Activated CD8-positive, alpha-beta memory T cell treated with anti-CD3 and anti-CD28 coated beads for 36 hours (primary cell): ENCODE measurements around the gene KLHL42. TPM values are rescaled to one million over a fixed set of nuclear protein-coding genes. Genes with fewer than 3 reads are reported as not detected.

Source experiments
- CTCF ChIA-PET: fragments of 350-600 bp; sonication (Branson Sonifier 250); formaldehyde crosslinking; loops from one replicate; lab custom pipeline; 2021; ENCODE audit warnings: antibody characterized with exemption; lab: Charles Lee
- POLR2A ChIA-PET: fragments of 350-600 bp; sonication (Branson Sonifier 250); formaldehyde crosslinking; loops from one replicate; lab custom pipeline; 2021; ENCODE audit warnings: antibody characterized with exemption; lab: Charles Lee
- total RNA-seq, 2 experiments: library from RNA; stranded (reverse); gene quantifications; one replicate each; pipeline ENCODE4 v1.2.3, GENCODE V29; 2021

KLHL42 gene
- total RNA-seq, 2 experiments from 2014 or later = 15.0 to 15.2 TPM

DNA sequence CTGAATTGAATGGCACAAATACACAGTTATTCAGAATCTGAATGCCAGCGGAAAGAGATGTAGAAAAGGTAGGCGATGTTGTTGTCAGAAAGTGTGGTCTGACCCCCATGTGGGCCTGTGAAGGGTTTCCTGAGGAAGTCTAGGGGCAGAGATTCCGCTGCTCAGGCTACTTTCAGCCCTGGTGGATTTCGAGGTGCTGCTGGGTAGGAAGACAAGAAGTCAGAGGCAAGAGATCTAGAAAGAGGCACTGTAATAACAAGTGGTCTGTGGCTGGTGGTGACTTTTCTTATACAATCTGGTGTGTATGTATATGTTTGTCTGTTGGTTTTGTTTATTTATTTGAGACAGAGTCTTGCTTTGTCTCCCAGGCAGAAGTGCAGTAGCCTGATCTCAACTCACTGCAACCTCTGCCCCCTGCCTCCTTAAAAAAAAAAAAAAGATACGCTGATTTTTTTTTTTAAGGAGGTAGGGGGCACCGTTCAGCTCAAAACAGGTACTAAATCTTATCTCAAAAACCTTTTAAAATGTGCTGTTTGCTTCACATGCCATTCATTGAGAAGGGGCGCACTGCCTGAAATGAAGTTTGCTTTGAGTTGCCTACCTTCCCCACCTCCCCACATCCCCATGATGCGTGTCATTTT is 27.1 kb downstream of the KLHL42 start:
- CTCF ChIA-PET = no interaction called here
- POLR2A ChIA-PET = no interaction called here

DNA sequence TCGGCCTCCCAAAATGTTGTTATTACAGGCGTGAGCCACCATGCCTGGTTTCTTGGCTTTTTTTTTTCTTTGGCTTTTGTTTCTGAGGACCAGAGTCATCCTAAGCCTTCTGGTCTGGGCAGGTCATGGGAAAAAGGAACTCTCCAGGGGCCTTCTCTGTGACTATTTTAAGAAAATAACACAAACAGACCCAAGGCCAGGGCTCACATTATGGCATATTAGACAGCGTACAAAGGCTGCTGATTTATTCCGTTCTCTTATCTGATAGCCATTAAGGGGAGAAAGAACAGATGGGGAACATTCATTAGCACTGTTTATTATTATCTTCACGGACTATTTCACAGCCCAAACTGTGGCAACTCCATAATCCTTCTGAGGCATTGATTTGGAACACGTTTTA is 28.8 kb downstream of the KLHL42 start:
- ChIA-PET CTCF (interaction anchor here (1.4 kb wide), 1 partner anchor 13 kb away, joined by 7 read pairs; no protein-coding TSS in a partner anchor), POLR2A (no interaction called here)

DNA sequence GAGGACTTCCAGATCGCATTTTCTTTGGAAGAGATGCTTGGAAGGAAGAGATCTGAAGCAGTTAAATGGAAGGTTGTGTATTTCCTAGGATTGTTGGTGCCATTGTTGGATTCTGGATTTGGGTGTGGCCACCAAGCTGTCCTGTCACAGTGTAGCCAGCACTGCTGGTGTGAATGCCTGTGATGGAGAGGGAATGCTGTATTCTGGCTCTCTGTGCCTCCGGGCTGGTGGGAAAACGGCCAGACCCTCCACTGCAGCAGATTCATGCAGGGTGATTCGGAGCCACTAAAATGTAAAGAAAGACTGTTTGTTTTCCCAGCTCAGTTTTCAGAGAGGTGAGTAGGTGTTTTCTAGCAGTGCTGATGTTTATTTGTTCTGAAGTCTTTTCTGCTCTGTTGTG is 30.7 kb downstream of the KLHL42 start:
- ChIA-PET CTCF (interaction anchor here (1.3 kb wide), 1 partner anchor 11 kb away, joined by 6 read pairs; no protein-coding TSS in a partner anchor), POLR2A (no interaction called here)

DNA sequence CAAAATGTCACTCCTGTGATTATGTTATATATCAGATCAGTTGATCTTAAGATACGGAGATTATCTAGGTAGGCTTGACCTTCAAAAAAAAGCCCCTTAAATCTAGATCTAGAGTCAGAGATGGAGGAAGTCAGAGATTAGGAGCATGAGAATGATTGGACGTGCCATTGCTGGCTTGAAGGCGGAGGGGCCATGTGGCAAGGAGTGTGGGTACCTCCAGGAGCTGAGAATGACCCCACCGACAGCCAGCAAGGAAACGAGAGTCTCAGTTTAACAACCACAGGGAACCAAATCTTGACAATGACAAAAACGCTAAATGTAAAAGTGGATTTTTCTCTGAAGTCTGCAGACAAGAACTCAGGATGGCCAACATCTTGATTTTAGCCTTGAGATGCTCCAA is 32.5 kb downstream of the KLHL42 start:
- POLR2A ChIA-PET = no interaction called here
- CTCF ChIA-PET = no interaction called here

DNA sequence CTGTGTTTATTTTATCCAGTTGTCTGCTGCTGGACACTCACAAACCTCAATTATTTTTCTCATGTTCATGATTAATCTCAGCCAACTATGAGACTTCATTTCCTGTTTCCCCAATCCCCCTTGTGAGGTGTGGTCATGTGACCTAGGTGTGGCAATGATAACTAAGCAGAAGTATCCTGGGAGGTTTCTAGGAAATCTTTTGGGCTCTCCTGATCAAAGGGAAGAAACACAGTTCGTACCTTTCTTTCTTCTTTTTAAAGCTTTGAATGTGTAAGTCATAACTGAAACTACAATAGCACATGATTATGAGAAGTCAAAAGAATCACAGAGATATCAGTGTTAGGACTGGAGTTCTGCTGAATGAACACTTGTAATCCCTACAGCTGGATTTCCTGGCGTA is 34.4 kb downstream of the KLHL42 start:
- POLR2A ChIA-PET = no interaction called here

DNA sequence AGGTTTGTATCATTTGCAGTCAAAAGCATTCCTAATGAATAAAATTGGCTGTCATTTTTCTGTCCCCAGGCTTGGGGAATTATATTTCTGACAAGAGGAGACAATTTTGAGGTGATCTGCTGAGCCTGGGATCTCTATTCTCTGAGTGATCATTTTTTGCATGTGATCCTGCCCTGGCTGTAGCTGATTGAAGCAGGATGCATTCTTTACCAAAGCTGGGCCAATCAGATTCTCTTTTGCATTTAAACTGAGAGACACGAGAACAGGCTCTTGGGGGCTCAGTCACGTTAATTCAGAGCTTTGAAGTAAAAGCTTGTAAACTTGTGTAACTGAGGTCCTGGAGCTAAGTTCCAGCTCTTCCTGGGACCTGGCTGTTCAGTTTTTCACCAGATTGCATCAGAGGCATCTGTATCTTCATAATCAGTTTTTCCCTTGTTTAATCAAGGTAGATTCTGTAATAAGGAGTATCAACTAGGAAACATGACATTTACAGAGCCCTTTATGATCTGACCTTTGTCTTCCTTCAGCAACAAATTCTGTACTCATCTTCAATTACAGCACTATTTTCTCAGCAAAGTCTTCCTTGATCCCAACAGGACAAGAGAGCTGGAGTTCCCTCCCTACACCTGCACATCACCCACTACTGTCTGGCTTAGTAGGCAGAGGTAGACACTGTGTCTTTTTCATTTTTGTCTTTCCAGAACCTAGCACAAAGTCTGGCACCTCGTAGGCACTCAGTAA is 35.0 kb downstream of the KLHL42 start:
- ChIA-PET CTCF (interaction anchor here (0.6 kb wide), 1 partner anchor 9 kb away, joined by 3 read pairs; no protein-coding TSS in a partner anchor), POLR2A (no interaction called here)

More for the DNA sequence above, 34.4 kb downstream of the KLHL42 start:
- CTCF ChIA-PET = no interaction called here

DNA sequence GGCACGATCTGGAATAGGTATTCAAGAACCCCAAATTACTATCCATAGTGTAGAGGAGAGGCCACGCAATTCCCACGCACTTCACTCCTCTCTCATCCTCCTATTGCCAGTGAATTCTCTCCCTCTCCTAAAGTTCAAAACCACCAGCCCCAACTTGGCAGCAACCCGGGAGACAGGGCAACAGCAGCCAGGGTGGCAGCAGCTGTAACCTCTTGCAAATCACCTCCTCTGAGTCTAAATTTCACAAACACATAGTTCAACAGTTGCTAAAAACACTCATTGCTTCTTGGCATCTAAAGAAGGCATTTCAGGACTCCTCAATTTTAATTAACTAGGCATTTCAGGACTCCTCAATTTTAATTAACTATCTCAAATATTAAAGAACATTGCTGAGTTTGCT is 37.7 kb downstream of the KLHL42 start:
- POLR2A ChIA-PET = no interaction called here
- CTCF ChIA-PET = no interaction called here

DNA sequence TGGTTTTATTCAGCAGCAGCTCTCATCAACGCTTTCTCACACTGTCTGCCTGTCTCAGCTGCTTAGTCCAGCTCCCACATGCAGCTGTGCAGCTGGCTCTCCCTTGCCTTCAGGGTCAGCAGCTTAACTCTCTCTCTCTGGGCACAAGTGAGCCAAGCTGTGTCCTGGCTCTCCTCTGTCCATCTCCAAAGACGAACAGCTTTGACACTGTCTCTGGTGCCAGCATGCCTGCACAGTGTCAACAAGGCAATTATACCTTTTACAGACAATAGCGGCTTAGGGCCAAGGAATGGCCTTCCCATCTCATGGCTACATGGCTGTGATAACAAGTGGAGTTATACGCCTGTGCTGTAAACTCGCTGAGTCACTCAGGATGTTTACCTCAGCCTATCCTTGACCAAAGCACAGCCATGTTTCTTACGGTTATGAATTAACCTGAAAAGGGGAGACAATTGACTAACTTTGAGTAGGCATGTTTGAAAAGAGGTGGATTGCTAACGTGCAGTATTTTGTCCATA is 38.4 kb downstream of the KLHL42 start:
- CTCF ChIA-PET = no interaction called here
- POLR2A ChIA-PET = no interaction called here

DNA sequence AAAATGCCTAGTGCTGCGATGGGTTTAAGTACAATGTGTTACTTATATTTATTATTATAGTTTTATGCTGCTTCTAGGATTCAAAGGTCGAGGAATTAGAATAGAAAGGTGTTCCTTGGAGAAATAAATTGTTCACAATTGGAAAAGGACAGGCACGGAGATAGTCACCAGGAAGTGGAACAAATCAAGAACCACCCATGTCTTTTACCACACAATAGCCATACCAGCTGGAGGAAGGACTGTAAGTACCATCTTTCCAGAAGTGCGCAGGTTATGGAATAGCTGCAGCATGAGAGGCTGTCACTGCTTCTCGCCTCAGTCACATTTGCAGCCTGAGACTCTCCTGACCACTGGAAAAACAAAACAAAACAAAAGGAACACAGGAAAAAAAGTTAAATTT is 40.5 kb downstream of the KLHL42 start:
- POLR2A ChIA-PET = interaction anchor here (0.6 kb wide), 1 partner anchor 359 kb away, joined by 7 read pairs; no protein-coding TSS in a partner anchor

DNA sequence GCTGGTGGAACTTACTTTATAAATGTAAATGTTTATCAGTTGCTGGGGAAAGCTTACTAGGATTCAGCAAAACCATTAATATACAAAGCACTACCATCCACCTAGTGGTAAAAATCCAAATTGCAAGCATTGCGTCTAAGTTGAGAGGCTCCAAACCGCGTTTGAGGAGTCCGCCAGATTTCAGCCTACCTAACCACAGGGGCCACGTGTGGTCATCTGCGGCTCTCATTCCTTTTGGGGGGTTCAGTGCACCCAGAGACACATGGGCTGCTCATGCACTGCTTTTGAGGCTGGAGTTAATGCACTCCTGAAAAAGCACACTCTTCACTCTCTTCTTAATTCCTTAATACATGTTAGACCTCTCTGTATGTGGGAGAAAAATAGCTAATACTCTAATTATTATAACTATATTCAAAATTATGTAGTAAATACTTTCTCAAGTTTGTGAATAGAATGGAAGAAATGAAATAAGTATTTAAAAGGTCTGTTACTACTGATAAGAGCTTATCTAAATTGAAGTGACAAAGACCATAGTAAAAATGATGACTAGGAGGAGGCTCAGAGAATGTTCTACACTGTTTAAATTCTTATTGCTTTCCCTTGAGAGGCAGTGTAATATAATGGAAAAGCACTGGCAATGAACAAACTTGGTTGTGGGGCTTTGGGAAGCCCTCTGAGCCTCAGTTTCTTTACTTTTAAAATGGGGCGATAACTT is 41.4 kb downstream of the KLHL42 start:
- ChIA-PET CTCF (interaction anchor here (0.5 to 2.9 kb wide), 9 partner anchors 10 to 111 kb away, joined by 3 to 15 read pairs (median 5); partner anchors contain the start of genes KLHL42 and MANSC4), POLR2A (interaction anchor here (0.5 to 1.8 kb wide), 4 partner anchors 19 to 46 kb away, joined by 3 to 9 read pairs (median 6); partner anchors contain the start of genes KLHL42 and MANSC4)

More for the DNA sequence above, 40.5 kb downstream of the KLHL42 start:
- CTCF ChIA-PET = interaction anchor here (0.5 to 2.9 kb wide), 6 partner anchors 10 to 111 kb away, joined by 3 to 15 read pairs (median 6); partner anchors contain the start of genes KLHL42 and MANSC4

DNA sequence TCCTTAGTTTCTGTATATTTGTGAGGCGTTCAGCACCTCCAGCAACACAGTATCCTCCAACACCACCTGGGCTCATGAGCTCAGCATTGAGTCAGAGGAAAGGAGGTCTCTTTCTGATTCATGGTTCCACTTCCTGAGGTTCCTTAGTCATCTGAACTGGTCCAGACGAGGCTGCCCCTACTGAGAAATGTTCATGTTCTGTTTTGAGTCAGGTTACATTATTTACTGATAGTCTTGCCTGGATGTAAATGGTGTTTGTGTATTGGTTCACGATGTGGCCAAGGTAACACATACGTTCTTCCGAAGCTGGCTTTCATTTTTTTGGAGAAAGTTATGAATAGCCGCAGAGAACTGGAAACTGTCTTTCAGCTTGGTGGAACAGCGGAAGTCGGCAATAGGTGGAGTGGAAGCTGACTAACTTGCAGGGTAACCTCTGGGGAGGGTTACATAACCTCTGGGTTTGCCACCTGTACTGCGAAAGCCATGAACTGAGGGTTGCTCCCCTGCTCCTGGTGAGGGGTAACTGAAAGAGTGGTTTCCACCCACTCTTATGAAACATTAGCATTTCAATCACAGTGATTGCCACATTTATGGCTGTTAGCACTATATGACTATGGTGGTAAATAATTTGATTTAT is 42.2 kb downstream of the KLHL42 start:
- ChIA-PET POLR2A (interaction anchor here (0.5 to 1.8 kb wide), 4 partner anchors 20 to 45 kb away, joined by 3 to 9 read pairs (median 6); partner anchors contain the start of genes KLHL42 and MANSC4), CTCF (interaction anchor here (0.7 to 2.9 kb wide), 9 partner anchors 11 to 112 kb away, joined by 3 to 15 read pairs (median 5); partner anchors contain the start of genes KLHL42 and MANSC4)

DNA sequence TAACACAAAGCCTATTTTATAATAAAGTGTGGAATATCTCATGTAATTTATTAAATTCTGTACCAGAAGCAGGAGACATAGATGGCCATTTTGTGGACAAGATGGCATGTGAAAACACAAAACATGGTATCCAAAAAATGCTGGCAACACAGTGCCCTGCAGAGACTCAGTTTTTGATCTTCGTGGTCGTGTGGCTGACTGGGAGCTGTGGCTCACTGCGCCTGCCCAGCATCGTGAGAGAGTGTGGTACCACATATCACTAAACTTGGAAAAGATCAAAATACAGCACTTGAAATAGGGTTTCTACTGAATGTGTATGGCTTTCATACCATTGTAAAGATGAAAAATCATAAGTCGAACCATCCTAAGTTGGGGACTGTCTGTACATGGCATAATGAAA is 43.0 kb downstream of the KLHL42 start:
- CTCF ChIA-PET = interaction anchor here (1.6 kb wide), 1 partner anchor 18 kb away, joined by 6 read pairs; no protein-coding TSS in a partner anchor
- POLR2A ChIA-PET = no interaction called here

DNA sequence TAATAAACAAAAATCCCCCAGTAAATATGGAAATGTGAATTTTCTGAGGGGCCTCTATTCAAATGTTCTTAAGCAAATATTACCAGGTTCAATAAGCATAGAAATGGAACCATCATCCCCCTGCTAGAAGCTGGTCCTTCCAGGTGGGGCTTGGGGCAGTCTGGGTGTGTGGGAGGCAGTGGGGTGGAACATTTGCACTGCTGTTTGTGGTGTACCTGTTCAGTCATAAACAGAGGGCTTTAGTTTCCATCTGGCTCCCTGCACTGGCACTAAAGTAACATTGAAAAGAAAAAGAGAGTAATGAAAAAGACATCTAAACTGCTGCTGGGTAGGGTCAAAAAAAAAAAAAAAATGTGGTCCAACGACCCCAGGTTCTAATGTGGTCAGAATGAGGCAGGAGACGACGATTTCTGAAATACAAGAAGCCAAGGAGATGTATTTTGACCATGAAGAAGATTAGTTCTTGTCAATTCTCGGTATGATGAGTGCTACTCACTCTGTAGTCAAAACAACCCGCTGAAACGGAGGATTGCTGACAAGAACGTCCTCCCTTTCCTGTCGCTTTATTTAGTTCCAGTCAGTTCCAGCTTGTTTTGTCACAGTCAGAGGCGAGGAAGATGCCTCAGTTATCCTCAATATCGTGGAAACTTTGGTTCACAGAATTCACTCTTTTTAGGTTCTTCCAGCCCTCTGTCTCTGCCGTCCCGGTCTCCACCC is 44.3 kb downstream of the KLHL42 start:
- ChIA-PET CTCF (interaction anchor here (0.7 kb wide), 2 partner anchors 9 to 31 kb away, joined by 3 read pairs; no protein-coding TSS in a partner anchor), POLR2A (no interaction called here)

DNA sequence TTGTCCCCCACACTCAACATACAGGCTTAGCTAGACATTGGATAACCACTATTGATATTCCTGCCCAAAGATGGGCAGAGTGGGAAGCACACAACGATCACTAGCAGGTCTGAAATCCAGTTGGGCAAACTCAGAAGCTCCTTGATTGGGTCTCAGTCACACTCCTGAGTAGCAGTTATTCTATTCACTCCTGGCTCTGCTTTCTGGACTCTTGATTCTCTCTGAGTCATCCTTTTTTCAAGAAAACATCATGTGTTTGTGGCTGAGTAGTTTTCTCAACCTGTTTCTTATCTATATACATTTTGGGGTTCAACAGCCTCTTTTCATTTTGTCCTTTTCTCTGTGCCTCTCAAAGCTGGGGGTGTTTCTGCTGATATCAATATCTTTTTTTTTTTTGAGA is 46.0 kb downstream of the KLHL42 start:
- CTCF ChIA-PET = no interaction called here
- POLR2A ChIA-PET = no interaction called here

DNA sequence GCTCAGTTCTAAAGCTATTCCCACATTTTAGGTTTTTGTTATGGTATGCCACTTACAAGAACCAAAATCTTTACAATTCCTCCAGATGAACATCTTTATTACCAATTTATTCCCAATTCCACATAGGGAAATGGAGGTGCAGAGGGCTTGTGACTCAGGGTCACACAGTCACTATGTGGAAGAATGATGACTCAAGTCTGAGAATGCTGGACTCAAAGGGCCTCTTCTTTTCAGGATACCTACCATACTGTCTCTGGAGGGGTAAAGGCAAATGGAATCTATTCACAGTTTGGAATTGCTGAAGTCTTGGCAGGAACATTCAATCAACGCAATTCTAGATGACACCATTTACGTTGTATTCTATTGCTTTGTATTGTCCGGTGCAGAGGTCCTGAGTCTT is 48.2 kb downstream of the KLHL42 start:
- CTCF ChIA-PET = no interaction called here
- POLR2A ChIA-PET = no interaction called here

DNA sequence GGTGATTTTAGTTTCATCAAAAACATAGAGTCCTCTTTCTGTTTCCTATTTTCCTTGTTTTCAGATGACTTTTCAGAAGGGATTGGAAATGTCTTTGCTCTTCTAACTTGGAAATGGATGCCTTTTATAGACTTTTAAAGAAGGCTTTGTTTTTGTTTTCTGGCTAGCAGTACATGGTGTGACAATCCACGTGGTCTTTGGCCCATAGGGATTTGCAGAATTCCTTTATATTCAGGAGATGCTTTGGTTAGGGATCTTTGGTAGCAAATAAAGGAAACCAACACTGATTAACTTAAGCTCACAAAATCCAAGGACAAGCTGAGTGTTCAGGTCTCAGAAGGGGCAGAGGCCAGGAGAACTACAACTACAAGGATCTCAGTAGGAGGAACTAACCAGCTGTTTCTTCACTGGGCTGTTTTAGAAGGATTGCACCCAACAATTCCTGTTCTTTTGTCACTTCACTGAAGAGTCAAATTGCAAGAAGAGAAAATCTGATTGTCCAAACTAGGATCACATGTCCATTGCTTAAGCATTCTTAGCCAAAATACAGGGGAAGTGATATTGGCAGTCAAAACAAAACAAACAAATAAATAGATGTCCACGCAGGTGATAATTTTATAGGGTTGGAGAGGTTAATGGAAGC is 58.6 kb downstream of the KLHL42 start:
- CTCF ChIA-PET = no interaction called here
- POLR2A ChIA-PET = no interaction called here

DNA sequence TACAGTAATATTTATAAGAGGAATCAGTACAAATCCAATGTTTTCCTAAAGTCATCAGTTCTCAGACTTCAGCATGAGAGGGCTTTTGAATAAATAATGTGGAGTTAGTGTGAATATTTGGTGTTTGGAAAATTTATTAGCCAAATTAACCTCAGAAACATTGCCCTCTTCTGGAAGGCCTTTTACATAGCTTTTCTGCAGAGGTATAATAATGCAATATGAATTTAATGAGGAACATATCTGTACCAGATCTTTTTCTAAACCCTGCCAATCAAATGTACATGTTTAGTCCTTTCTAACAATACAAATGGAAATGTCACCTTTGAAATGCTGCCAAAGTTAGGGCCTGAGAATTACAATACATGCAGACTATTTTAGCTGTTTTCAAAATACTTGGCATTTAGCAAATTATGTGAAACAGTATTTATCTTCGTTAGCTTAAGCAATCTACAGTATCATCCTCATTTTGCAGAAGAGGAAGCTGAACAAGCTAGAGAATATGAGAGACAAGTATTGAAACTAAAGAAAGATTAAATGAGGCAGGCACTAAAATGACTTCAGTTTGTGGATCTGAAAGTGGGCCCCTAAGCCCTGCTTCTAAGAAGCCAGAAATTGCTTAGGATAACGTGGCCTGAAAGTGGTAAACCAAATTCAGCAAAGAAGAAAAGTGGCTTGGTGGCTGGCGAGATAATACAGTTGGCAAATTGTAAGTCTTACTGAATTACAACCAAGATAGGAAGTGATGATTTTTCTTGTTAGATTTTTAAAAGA is 60.4 kb downstream of the KLHL42 start:
- ChIA-PET CTCF (interaction anchor here (0.6 kb wide), 1 partner anchor 197 kb away, joined by 5 read pairs; no protein-coding TSS in a partner anchor), POLR2A (no interaction called here)
